GM15510 (cell line): Measurements from ENCODE around the gene HS1BP3.

Experiments used
- POLR2A ChIP-seq: IDR thresholded peaks from 3 replicates; pipeline ENCODE4 v1.6.1; 2011; ENCODE audit warnings: borderline replicate concordance; ENCODE audit not compliant: insufficient read length; ENCODE audit errors: extremely low read depth

The HS1BP3 gene

GRCh38 chr2:20668871-20669475, 18.1 kb upstream of the HS1BP3 start:
- TF ChIP-seq POLR2A = no peak

- no peak for TF ChIP-seq POLR2A
Measured at GRCh38 chr2:20668451-20668850, 17.6 kb upstream of the HS1BP3 start.

GRCh38 chr2:20667531-20668401, 16.9 kb upstream of the HS1BP3 start:
- TF ChIP-seq POLR2A = no peak

GRCh38 chr2:20667151-20667530, 16.2 kb upstream of the HS1BP3 start:
- TF ChIP-seq POLR2A = no peak

GRCh38 chr2:20666304-20667150, 15.6 kb upstream of the HS1BP3 start, which contains the start of gene GDF7:
GDF7 (plus strand) TSS chr2:20667144; CDS start chr2:20667240, 96 bp downstream.
- no peak for TF ChIP-seq POLR2A

- TF ChIP-seq POLR2A = no peak
Measured at GRCh38 chr2:20666005-20666303, 15.1 kb upstream of the HS1BP3 start.

- no peak for TF ChIP-seq POLR2A
Measured at GRCh38 chr2:20665243-20666004, 14.5 kb upstream of the HS1BP3 start.

GRCh38 chr2:20664431-20665242, 13.7 kb upstream of the HS1BP3 start:
- TF ChIP-seq POLR2A = no peak

- no peak for TF ChIP-seq POLR2A
Measured at GRCh38 chr2:20664071-20664390, 13.1 kb upstream of the HS1BP3 start.

- no peak for TF ChIP-seq POLR2A
Measured at GRCh38 chr2:20663196-20664070, 12.5 kb upstream of the HS1BP3 start.

GRCh38 chr2:20662308-20662937, 11.5 kb upstream of the HS1BP3 start:
- TF ChIP-seq POLR2A = no peak

GRCh38 chr2:20661421-20662307, 10.8 kb upstream of the HS1BP3 start:
- no peak for TF ChIP-seq POLR2A
